GM18498 (cell line): ENCODE measurements around the gene ANKMY1.

Experiments used
- ATAC-seq: cut with Tn5 transposase; IDR thresholded peaks from one replicate; pipeline ENCODE4 v1.9.1; 2021; ENCODE audit warnings: mild to moderate bottlenecking, moderate library complexity; ENCODE audit not compliant: unreplicated experiment

Gene ANKMY1

DNA sequence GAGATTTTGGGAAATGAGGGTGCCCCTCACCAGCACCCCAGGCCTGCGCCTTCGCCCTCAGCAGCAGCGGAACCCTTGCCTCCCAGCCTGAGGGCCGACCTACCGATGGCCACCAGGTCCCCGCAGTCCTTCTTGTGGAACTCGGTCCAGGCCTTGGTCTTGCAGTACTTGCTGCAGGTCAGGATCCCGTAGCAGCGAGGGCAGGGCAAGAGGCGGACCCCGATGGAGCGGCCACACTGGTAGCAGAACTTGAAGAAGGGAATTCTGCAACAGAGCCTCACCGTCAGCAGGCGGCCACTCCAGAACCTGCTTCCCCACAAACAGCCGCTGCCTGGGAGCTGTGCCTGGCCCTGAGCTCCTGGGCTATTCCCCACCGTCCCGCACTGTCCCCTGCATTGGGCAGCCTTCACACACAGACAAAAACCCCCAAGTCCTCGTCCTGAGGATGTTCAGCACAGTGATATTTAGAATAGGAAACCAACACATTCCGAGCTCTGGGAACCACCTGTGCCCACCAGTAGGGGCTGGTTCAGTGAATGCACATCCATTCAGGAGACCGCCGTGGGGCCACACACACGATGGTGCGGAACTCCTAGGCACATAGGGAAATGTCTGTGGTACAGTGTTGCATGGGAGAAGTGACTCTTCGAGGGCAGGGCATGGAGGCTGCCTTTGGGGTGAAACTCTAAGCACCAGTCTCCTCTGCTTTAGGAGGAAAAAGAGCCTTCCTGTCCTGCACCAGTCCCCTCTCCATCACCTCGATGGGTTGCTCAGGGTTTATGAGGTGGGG, 76.8 kb downstream of the ANKMY1 start:
- no peak for ATAC-seq

DNA sequence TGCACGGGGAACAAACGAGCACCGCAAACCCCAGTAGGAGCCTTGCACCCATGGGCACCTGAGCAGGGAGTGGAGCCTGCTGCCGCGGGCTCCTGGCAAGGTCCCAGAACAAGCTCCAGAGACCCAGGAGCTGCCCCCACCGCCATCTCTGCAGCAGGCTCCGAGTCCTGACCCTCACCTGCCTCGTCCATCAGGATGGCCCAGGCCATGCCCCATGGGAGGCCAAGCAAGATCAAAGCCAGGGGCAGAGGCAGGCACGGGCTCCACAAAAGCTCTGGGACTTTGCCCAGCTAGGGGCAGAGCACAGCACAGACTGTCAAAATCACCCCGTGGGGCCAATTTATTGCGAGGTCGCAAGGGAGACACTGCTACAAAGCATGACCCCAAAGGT, 78.7 kb downstream of the ANKMY1 start:
- ATAC-seq = no peak

DNA sequence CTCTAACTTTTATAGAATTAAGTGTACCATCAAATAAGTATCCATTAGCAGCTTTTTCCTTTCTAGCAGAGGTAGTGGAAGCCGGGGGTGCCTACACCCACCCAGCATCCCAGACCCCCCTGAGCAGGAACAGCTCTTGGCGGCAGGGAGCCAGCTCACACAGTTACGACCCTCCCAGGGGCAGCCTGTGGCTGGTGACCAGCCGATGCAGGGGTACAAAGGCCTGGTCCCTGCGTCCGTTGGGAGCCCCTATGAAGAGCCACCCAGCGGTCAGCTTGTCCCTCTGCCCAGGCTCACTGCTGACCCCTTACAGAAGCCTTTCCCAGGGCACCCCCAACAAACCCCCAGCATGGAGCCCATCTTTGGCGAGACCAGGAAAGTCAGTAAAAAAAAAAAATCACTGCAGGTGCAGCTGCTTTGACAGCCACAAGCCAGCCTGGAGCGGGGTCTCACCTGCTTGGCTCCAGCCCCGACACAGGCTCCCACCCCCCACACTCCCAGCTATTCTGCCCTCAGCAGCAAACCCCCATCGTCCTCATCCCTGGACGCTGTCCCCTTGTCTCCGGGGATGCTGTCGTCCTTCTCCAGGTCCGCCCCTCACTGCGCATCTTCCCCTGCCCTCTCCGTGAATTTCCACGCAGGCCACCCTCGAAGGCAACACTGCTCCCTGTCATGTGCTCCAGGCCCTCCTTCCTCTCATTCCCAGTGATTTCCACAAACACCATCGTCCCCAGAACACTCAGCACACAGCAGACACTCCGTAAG, 79.3 kb downstream of the ANKMY1 start:
- ATAC-seq = no peak

DNA sequence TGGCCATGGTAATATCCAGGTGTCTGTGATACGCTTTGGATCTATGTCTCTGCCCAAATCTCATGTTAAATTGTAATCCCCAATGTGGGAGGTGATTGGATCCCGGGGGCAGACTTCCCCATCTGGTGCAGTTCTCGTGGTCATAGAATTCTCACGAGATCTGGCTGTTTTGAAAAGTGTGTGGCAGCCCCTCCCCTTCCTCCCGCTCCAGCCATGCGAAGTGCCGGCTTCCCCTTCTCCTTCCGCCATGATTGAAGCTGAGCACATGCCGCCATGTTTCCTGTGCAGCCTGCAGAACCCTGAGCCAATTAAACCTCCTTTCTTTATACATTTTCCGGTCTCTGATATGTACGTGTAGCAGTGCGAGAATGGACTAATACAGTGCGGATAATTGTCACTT, 79.9 kb downstream of the ANKMY1 start:
- ATAC-seq = no peak

DNA sequence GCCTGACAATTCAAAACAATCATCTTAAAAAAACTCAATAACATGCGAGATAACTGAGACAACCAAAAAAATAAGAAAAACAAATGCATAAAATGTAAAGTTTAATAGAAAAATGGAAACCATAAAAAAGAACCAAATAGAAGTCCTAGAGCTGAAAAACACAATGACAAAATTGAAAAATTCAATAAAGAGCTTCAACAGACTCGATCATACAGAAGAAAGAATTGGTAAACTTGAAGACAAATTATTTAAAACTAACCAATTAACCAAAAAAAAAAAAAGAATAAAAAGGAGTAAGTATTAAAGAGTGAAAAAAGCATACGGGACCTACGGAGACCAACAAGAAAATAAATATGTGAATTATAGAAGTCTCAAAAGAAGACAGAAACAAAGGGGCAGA, 84.6 kb downstream of the ANKMY1 start:
- no peak for ATAC-seq

DNA sequence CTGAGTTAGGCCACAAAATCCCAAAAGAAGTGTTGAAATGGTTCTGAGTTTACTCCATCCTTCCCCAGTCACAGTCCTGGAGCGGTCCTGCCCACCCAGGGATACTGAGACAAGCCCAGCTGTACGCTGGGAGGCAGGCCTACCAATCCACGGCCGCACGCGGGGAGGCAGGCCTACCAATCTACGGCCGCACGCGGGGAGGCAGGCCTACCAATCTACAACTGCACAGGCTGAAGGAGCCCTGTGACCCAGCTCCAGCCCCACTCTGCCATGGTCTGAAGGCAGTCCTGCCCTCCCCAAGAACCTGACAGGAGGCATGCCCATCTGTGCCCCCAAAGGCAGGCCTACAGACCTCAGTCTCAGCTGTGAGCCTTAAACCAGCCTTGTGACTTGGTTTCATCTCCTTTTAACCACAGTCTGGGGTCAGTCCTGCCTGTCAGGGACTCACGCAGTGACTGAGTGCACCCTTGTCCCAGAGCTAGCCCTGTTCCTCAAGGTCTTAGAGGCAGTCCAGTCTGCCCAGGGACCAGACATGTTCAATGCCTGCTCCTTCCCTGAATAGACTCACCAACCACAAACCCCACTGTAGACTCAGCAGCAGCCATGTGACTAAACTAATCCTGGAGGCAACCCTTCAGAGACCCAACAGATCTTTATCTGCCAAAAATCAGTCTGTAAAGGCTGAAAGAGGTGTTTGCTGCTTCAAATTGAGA, 85.6 kb downstream of the ANKMY1 start:
- ATAC-seq = no peak

DNA sequence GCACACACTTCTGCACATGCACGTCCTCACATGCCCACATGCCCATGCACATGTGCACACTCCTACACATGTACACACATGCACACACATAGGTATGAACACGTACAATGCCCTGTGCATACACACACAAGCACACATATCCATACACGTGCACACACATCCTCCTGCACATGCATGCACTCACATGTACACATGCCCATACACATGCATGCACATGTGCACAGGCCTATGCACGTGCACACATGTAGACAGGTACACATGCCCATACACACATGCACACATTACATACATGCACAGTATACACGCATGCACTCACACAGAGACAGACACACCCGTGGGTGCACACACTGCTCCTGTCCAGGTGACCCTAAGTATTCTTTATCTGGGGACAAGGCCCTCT, 88.0 kb downstream of the ANKMY1 start:
- no peak for ATAC-seq

DNA sequence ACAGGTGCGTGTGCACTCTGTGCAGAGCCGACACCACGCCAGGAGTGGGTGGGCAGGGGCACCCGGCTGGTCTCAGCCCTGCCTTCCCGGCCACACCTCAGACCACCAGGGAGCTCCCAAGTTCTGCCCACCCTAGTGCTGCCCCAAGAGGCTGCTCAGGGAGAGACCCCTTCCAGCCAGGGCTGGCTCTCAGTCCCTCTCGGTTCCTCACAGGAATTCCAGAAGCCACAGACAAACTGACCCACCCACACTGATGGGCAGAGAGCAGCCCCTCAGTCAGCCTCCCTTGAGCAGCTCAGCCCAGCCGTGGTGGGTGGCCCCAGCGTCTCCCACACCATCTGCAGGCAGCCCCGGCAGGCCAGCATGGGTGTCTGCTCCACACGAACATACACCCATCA, 88.5 kb downstream of the ANKMY1 start:
- no peak for ATAC-seq

DNA sequence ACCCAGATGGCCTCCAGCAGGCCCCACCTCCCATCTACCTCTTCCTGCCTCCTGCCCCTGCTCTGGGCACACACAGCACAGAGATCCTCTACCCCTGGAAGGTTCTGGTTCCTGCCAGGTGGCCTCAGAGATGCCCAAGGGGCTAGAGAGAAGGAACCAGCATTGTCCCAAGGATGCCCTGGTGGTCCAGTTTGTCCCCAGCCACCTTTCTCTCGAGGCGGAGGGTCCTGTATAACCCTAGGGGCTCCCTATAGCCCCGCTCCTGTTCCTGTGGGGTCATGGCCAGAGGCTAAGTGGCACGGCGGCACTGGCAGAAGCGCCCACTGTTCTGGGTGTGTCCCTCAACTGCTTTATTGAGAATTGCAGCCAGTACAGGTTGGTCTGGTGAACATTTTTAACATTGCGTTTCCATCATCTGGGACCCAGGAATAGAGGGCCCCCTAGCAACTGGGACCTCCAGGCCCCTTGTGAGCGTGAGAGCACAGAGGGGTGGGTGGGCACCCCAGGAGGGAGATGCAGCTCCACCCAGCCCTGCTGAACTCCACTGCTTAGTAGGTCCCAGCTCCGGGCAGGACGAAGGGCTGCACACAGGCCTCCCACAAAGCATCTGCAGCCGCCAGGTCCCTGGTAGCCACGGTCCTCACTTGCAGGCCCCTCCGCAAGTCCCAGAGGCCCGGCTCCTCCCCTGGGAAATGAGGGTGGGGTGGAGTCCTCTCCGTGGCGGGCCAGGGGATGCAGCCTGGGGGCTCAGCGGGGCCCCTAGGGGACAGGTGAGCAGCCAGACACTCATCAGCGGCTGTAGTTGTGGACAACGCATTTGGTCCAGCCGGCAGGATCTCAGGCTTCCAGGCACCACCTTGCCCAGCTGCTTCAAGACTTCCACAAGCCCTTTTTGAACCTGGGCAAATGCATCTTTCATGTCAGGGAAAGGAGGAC, 89.2 kb downstream of the ANKMY1 start:
- no peak for ATAC-seq

DNA sequence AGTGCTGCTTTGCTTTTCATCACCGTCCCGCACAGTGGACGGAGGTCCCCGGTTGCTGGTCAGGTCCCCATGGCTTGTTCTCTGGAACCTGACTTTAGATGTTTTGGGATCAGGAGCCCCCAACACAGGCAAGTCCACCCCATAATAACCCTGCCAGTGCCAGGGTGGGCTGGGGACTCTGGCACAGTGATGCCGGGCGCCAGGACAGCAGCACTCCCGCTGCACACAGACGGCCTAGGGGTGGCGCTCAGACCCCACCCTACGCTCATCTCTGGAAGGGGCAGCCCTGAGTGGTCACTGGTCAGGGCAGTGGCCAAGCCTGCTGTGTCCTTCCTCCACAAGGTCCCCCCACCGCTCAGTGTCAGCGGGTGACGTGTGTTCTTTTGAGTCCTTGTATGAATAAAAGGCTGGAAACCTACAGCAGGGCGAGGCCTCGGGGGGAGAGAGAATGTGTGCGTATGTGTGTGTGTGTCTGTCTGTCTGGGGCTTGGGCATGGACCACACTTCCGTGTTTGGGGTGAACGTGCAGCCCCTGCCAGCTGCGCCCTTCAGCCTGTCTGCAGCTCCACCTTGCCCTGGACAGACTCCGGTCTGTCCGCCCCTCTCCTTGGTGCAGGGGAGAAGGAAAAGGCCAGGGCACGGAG, 90.0 kb downstream of the ANKMY1 start:
- ATAC-seq = no peak

DNA sequence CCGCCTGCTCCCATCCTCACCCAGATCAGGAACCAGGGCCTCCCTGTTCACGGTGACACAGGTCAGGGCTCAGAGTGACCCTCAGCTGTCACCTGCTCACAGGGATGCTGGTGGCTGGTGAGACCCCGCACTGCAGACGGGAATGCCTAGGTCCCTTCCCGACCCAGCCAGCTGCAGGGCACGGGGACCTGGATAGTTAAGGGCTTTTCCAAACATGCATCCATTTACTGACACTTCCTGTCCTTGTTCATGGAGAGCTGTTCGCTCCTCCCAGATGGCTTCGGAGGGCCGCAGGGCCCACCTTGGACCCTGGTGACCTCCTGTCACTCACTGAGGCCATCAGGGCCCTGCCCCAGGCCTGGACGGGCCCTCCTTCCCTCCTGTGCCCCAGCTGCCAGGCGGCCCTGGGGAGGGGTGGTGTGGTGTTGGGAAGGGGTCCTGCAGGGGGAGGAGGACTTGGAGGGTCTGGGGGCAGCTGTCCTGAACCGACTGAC, 90.6 kb downstream of the ANKMY1 start:
- ATAC-seq = no peak

DNA sequence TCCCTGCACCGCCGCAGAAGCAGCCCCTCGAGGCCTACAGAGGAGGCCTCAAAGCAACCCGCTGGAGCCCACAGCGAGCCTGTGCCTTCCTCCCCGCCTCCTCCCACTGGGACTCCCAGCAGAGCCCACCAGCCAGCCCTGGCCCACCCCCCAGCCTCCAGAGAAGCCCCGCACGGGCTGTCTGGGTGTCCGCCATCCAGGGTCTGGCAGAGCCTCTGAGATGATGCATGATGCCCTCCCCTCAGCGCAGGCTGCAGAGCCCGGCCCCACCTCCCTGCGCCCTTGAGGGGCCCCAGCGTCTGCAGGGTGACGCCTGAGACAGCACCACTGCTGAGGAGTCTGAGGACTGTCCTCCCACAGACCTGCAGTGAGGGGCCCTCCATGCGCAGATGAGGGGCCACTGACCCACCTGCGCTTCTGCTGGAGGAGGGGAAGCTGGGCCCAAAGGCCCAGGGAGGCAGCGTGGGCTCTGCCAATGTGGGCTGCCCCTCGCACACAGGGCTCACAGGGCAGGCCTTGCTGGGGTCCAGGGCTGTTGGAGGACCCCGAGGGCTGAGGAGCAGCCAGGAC, 91.1 kb downstream of the ANKMY1 start:
- no peak for ATAC-seq

DNA sequence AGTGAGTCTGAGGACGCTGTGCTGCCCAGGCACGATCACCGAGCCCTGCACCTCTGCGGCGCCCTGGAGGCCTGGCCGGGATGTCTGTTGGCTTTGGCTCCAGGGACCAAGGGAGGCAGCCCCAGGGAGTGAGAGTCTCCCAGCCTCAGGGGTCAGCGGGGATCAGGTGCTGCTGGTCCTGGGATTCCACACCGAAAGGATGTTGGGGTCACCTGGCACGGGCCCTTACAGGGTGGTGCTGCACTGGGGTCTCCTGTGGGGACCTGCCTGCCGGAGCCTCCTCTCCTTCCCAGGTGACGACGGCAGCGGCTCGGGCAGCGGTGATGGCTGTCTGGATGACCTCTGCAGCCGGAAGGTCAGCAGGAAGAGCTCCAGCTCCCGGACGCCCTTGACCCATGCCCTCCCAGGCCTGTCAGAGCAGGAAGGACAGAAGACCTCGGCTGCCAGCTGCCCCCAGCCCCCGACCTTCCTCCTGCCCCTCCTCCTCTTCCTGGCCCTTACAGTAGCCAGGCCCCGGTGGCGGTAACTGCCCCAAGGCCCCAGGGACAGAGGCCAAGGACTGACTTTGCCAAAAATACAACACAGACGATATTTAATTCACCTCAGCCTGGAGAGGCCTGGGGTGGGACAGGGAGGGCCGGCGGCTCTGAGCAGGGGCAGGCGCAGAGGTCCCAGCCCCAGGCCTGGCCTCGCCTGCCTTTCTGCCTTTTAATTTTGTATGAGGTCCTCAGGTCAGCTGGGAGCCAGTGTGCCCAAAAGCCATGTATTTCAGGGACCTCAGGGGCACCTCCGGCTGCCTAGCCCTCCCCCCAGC, 91.8 kb downstream of the ANKMY1 start:
- ATAC-seq = no peak

DNA sequence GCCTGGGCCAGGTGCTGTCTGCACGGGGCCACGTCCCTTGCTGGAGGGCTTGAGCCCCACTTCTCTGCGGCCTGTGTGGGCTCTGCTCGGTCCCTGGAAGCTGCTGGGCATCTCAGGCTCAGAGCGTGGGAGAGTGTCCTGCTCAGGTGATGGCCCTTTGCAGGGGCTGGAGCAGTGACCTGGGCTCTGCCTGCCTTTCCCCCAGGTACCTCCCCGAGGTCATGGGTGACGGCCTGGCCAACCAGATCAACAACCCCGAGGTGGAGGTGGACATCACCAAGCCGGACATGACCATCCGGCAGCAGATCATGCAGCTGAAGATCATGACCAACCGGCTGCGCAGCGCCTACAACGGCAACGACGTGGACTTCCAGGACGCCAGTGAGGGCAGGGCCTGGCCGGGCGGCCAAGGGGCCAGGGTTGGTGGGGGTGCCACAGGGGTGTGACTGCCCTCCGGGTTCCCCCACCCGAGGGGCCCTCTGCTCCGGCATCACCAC, 92.5 kb downstream of the ANKMY1 start:
- ATAC-seq = no peak

DNA sequence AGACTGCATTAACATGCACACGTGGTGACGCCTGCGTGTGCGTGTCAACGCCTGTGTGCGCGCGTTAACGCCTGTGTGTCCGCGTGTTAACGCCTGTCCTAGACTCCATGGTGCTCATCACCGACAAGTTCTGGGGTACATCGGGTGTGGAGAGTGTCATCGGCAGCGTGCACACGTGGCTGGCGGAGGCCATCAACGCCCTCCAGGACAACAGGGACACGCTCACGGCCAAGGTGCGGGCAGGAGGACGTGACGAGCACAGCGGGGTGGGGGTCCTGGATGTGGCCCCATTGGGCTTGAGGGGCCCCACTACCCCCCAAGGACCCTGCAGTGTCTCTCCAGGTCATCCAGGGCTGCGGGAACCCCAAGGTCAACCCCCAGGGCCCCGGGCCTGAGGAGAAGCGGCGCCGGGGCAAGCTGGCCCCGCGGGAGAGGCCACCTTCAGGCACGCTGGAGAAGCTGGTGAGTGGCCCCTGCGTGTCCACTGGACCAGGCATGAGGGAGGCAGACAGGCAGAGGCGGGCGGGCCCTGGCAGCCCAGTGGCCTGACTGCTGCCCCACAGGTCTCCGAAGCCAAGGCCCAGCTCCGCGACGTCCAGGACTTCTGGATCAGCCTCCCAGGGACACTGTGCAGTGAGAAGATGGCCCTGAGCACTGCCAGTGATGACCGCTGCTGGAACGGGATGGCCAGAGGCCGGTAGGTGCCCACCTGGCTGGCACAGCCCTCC, 93.1 kb downstream of the ANKMY1 start:
- ATAC-seq = no peak

DNA sequence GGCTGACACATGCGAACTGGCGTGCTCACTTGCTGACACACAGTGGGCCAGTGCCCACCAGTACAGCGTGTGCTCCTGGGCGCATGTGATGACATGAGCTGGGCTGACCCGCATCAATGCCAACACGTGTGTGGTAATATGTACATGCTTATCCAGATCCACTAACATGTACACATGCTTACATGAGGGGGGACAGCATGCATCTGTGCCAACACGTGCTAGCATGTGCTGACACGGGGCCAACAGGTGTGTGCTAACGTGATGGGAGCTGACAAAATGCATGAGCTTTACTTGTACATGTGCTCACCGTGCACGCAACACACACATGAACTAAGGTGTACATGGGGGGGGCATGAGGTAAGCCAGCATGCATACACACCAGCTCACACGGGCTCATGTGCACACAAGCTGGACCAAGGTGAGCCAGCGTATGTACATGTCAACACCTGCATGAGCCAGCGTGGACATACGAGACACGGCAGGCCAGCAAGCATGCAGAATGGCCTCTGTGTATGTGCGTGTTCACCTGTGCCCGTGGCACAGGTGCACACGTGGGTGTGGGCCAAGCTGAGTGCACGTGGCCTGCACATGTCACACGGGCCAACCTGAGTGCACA, 93.8 kb downstream of the ANKMY1 start:
- ATAC-seq = no peak

DNA sequence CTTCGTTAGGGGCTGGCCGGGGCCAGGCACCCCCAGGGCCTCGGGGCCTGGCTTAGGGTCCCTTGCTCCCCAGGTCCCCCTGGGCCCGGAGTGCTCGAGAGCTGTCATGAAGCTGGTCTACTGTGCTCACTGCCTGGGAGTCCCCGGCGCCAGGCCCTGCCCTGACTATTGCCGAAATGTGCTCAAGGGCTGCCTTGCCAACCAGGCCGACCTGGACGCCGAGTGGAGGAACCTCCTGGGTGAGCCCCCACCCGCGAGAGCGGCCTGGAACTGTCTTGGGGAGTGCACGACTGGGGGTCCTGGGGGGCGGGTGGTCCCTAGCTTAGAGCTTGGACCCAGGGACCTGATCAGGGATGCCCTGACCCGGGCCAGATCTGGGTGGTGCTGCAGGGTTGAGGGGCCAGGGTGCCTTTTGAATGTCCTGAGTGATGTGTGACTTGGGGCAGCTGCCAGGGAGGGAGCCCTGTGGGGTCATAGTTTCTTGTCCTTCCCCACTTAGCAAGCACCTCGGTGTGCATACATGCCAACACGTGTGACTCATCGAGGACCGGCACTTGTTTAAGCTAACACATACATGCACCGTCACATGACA, 94.4 kb downstream of the ANKMY1 start:
- no peak for ATAC-seq
